GM18508 (cell line): ENCODE data around the gene CHI3L1.

Source experiments
- ATAC-seq: cut with Tn5 transposase; IDR thresholded peaks from one replicate; pipeline ENCODE4 v1.9.1; 2021; ENCODE audit warnings: moderate number of reproducible peaks; ENCODE audit not compliant: insufficient read depth, unreplicated experiment

The CHI3L1 gene

GRCh38 chr1:203170625-203171330 lies 15.7 kb downstream of the CHI3L1 start:
- ATAC-seq, result no peak

- no peak for ATAC-seq
These were observed 16.6 kb downstream of the CHI3L1 start for GRCh38 chr1:203169770-203170520.

- no peak for ATAC-seq
These were observed 17.5 kb downstream of the CHI3L1 start for GRCh38 chr1:203168991-203169390.

GRCh38 chr1:203168256-203168786 lies 18.2 kb downstream of the CHI3L1 start:
- ATAC-seq, result no peak

- no peak for ATAC-seq
These were observed 18.6 kb downstream of the CHI3L1 start for GRCh38 chr1:203167913-203168200.

- no peak for ATAC-seq
These were observed 19.2 kb downstream of the CHI3L1 start for GRCh38 chr1:203167026-203167912.

- ATAC-seq, result no peak
These were observed 20.1 kb downstream of the CHI3L1 start for GRCh38 chr1:203166192-203166940.

- no peak for ATAC-seq
These were observed 20.7 kb downstream of the CHI3L1 start for GRCh38 chr1:203165800-203166161.

GRCh38 chr1:203165101-203165799 lies 21.3 kb downstream of the CHI3L1 start:
- ATAC-seq, result no peak

GRCh38 chr1:203163891-203164635 lies 22.4 kb downstream of the CHI3L1 start:
- no peak for ATAC-seq

- no peak for ATAC-seq
These were observed 24.1 kb downstream of the CHI3L1 start for GRCh38 chr1:203162403-203162802.

GRCh38 chr1:203161703-203162102 lies 24.8 kb downstream of the CHI3L1 start:
- ATAC-seq, result no peak

- ATAC-seq, result no peak
These were observed 25.3 kb downstream of the CHI3L1 start for GRCh38 chr1:203161175-203161574.

- no peak for ATAC-seq
These were observed 26.7 kb downstream of the CHI3L1 start for GRCh38 chr1:203159844-203160243.

GRCh38 chr1:203158960-203159665 lies 27.4 kb downstream of the CHI3L1 start:
- no peak for ATAC-seq

- no peak for ATAC-seq
These were observed 28.1 kb downstream of the CHI3L1 start for GRCh38 chr1:203158423-203158822.

GRCh38 chr1:203156280-203156679 lies 30.2 kb downstream of the CHI3L1 start:
- no peak for ATAC-seq
